Upper lobe of right lung (tissue), 1 donor: Measurements from ENCODE around the gene NDUFB7. TPM values are rescaled to one million over a fixed set of nuclear protein-coding genes. Genes with fewer than 3 reads are reported as not detected.
A peak's percentile ranks its signal among the peaks of the same experiment; 100 is the strongest.
"Not testable (repeated sequence)": the region's sequence is repeated elsewhere in the genome, so short reads cannot be mapped to it uniquely, and the experiment has no call there.

Source experiments
- ATAC-seq: fragments of 200-7000 bp; cut with Tn5 transposase; one replicate; pipeline ENCODE4 v1.9.1; 2020; ENCODE audit warnings: mild to moderate bottlenecking, moderate library complexity
- DNase-seq: peaks from one replicate; pipeline ENCODE4 v3.0.0-alpha.2; 2020
- H3K27ac ChIP-seq: fragments of 200-600 bp; one replicate; pipeline ENCODE4 v1.8.0; 2022
- H3K27me3 ChIP-seq: fragments of 200-600 bp; one replicate; pipeline ENCODE4 v1.8.0; 2022; ENCODE audit warnings: mild to moderate bottlenecking
- H3K36me3 ChIP-seq: fragments of 200-600 bp; one replicate; pipeline ENCODE4 v1.8.0; 2022
- H3K4me1 ChIP-seq: fragments of 200-600 bp; one replicate; pipeline ENCODE4 v1.8.0; 2022
- H3K4me3 ChIP-seq: fragments of 200-600 bp; one replicate; pipeline ENCODE4 v1.8.0; 2022; ENCODE audit warnings: mild to moderate bottlenecking
- H3K9me3 ChIP-seq: fragments of 200-600 bp; one replicate; pipeline ENCODE4 v1.8.0; 2022
- intact Hi-C: fragments of 100-400 bp; cut with DNase I; formaldehyde crosslinking; loops from one replicate; pipeline ENCODE4 v1.11.0; 2022
- total RNA-seq: library from RNA; stranded (reverse); fragmentation: NEBNext Ultra II Directional; extraction: Animal tissue kit (Norgen Biotek cat#: 25700); gene quantifications from one replicate; pipeline ENCODE4 v1.2.1, GENCODE V29; 2021
- TF ChIP-seq, protein P1 (sequence below): fragments of 200-600 bp; IDR thresholded peaks from one replicate; pipeline ENCODE4 v1.8.0; 2022; ENCODE audit warnings: antibody characterized with exemption
- donor health status: DM: no; HTN: yes; CAD: no; lungs with severe emphysema.

NDUFB7 gene
- total RNA-seq, 1 donor from 2014 or later = 113 TPM

DNA sequence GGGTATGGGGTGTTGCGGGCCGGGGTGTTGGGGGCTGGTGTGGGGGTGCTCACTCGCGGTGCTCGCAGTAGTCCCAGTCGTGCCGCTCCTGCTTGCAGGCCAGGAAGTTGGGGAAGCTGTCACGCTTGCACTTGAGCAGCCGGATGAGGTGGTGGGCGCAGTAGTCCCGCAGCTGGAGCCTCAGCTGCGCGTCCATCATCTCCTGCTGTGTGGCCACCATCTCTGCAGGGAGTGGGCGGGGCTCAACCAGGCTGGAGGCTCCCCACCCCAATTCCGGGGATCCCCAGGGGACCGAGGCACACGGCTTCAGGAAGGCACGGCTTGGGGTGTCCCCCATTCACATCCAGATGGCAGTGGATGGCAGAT is 5.2 kb downstream of the NDUFB7 start:
- ATAC-seq (no peak), DNase-seq (no peak)
- peaks cover 17% of the 10 kb centered on the region for H3K4me1 ChIP-seq
- H3K27me3 ChIP-seq = no peaks in the 10 kb centered on the region
- TF ChIP-seq, protein P1, sequence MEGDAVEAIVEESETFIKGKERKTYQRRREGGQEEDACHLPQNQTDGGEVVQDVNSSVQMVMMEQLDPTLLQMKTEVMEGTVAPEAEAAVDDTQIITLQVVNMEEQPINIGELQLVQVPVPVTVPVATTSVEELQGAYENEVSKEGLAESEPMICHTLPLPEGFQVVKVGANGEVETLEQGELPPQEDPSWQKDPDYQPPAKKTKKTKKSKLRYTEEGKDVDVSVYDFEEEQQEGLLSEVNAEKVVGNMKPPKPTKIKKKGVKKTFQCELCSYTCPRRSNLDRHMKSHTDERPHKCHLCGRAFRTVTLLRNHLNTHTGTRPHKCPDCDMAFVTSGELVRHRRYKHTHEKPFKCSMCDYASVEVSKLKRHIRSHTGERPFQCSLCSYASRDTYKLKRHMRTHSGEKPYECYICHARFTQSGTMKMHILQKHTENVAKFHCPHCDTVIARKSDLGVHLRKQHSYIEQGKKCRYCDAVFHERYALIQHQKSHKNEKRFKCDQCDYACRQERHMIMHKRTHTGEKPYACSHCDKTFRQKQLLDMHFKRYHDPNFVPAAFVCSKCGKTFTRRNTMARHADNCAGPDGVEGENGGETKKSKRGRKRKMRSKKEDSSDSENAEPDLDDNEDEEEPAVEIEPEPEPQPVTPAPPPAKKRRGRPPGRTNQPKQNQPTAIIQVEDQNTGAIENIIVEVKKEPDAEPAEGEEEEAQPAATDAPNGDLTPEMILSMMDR = no peak
- no peak overlapping the region for H3K27ac ChIP-seq
- intact Hi-C loops = no loop called here
- peaks cover 17% of the 10 kb centered on the region for H3K36me3 ChIP-seq
- no peaks in the 10 kb centered on the region for H3K9me3 ChIP-seq
- H3K4me3 ChIP-seq = no peak overlapping the region

DNA sequence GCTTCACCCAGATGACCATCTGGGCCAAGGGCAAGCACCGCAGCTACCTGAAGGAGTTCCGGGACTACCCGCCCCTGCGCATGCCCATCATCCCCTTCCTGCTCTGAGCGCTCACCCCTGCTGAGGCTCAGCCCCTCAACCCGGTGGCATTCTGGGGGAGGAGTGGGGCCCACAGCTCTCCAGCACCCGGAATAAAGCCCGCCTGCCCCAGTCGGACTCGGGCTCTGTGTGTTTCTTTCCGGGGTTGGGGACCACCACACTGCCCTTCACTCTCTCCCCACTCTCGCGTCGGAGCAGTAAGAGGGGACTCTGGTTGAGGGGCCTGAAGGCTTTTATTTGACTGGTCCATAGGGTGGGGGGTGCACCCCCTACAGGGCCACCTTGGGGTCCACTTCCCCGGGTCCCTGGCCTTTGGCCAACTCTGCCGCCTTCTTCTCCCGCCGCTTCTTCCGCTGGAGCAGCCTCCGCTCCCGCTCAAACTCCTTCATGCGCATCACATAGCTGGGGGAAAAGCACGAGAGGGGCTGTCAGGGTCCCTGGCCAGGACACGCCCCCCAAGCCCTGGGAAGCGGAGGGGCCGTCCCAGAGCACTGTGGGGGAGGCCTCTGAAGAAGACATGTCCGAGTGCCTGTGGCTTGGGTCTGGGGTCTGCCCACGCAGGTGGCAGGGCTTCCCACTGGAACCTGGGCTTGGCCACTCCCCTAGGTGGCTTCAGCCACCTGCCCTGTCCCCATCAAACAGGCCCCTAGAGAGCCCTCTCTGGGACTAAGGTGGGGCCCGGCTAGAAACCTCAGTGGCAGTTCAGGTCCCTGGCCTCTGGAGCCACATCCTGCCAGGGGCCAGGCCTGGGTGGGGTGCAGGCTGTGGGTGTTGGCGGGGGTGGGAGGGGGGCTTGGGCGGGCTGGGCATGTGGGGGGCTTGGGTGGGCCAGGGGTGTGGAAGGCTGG is 5.8 kb downstream of the NDUFB7 start:
- TF ChIP-seq, protein P1 = no peak
- Histone ChIP-seq H3K36me3 (peaks cover 17% of the 10 kb centered on the region), H3K4me3 (no peak overlapping the region), H3K9me3 (no peaks in the 10 kb centered on the region), H3K27ac (no peak overlapping the region), H3K27me3 (no peaks in the 10 kb centered on the region), H3K4me1 (peaks cover 14% of the 10 kb centered on the region)
- ATAC-seq (no peak), DNase-seq (no peak)
- intact Hi-C loops = no loop called here

DNA sequence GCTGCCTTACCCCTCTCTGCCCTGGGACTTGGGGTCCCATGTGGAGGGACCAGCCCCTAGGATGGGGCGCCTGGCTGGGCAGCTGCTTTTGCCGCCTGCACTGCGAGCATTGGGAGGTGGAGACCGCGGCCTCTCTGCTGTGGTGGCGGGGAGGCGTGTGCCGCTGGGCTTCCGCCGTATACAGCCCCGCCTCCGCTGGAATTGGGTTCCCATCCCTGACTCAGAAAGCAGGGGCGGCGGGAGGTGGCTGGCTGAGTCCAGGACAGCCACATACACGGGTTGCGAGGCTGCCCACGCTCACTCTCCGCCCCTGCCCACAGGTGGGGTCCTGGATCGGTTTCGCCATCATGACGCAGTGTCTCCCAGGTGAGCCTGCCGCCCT is 6.6 kb downstream of the NDUFB7 start:
- no peaks in the 10 kb centered on the region for H3K9me3 ChIP-seq
- H3K4me3 ChIP-seq = no peak overlapping the region
- DNase-seq (no peak), ATAC-seq (no peak)
- peaks cover 17% of the 10 kb centered on the region for H3K36me3 ChIP-seq
- no peaks in the 10 kb centered on the region for H3K27me3 ChIP-seq
- H3K4me1 ChIP-seq = peaks cover 8% of the 10 kb centered on the region
- TF ChIP-seq, protein P1 = no peak
- intact Hi-C loops = no loop called here
- H3K27ac ChIP-seq = no peak overlapping the region

DNA sequence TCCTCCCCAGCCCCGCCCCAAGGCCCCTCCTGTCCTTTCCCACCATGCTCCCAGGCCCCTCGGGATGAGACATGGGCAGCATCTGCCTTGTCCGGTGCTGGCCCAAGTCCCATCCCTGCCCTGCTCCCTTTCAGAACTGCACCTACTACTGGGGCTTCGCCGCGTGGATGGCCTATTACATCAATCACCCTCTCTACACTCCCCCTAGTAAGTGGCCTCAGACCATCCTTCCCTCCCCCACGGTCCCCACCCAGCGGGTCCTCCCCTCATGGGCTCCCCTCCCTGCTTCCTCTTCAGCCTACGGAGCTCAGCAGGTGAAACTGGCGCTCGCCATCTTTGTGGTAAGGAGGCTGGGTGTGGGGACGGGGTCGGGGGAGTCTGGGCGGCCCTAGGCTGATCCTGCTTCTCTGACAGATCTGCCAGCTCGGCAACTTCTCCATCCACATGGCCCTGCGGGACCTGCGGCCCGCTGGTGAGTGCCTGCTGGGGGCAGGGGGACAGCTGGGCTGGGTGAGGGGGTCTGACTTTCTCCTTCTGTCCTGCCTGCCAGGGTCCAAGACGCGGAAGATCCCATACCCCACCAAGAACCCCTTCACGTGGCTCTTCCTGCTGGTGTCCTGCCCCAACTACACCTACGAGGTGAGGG is 7.1 kb downstream of the NDUFB7 start:
- peaks cover 17% of the 10 kb centered on the region for H3K36me3 ChIP-seq
- ATAC-seq, H3K4me1 ChIP-seq, H3K4me3 ChIP-seq, H3K9me3 ChIP-seq, H3K27me3 ChIP-seq, intact Hi-C loops, DNase-seq, H3K27ac ChIP-seq: not testable (repeated sequence)

DNA sequence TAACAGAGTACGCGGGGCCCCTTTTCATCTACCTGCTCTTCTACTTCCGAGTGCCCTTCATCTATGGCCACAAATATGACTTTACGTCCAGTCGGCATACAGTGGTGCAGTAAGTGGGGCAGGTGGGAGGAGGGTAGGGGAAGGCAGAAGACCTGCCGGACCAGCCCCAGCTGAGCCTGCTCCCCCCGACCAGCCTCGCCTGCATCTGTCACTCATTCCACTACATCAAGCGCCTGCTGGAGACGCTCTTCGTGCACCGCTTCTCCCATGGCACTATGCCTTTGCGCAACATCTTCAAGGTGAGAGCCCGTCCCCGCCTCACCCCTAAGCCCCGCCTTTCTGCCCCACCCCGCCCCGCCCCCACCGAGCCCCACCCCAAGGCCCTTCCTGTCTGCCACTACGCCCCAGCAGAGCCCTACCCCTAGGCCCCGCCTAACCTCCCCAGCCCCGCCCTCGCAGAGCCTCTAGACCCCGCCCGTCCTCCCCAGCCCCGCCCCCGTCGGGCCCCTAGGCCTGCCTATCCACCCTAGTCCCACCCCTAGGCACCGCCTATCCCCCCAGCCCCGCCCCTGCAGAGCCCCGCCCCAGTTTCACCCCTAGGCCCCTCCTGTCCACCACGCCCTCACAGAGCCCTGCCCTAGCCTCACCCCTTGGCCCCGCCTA is 7.7 kb downstream of the NDUFB7 start:
- TF ChIP-seq, protein P1 = no peak
- Histone ChIP-seq H3K4me1 (no peaks in the 10 kb centered on the region), H3K4me3 (no peak overlapping the region), H3K36me3 (peaks cover 17% of the 10 kb centered on the region), H3K27ac (no peak overlapping the region), H3K9me3 (no peaks in the 10 kb centered on the region), H3K27me3 (no peaks in the 10 kb centered on the region)
- intact Hi-C loops = no loop called here
- ATAC-seq = peak; percentile 38
- DNase-seq = no peak

DNA sequence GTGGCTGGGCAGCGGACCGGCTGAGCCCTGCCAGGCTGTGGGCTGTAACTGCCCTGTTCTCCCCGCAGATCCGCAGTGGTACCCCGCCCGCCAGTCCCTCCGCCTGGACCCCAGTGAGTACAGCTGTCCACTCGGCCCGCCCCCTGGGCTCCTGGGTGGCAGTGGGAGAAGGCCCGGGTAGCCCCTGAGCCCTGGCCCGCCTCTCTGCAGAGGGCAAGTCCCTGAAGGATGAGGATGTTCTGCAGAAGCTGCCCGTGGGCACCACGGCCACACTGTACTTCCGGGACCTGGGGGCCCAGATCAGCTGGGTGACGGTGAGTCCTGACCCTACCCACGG is 8.3 kb downstream of the NDUFB7 start:
- ATAC-seq (no peak), DNase-seq (no peak)
- Histone ChIP-seq H3K36me3 (peaks cover 17% of the 10 kb centered on the region), H3K27ac (no peak overlapping the region), H3K9me3 (no peaks in the 10 kb centered on the region), H3K4me3 (no peak overlapping the region), H3K4me1 (no peaks in the 10 kb centered on the region), H3K27me3 (no peaks in the 10 kb centered on the region)
- intact Hi-C loops = no loop called here
- TF ChIP-seq, protein P1 = no peak
